ENCODE results near the gene CLDN19.

- TF ChIP-seq POLR2A (IDR thresholded peaks at IDR 0.05) (no peak), CTCF (IDR thresholded peaks at IDR 0.05) (no peak)
Observed at GRCh38 chr1:42773420-42773819, 33.4 kb upstream of the CLDN19 start.
